Measurements from ENCODE around the gene DEPDC4.

- TF ChIP-seq, protein P1, sequence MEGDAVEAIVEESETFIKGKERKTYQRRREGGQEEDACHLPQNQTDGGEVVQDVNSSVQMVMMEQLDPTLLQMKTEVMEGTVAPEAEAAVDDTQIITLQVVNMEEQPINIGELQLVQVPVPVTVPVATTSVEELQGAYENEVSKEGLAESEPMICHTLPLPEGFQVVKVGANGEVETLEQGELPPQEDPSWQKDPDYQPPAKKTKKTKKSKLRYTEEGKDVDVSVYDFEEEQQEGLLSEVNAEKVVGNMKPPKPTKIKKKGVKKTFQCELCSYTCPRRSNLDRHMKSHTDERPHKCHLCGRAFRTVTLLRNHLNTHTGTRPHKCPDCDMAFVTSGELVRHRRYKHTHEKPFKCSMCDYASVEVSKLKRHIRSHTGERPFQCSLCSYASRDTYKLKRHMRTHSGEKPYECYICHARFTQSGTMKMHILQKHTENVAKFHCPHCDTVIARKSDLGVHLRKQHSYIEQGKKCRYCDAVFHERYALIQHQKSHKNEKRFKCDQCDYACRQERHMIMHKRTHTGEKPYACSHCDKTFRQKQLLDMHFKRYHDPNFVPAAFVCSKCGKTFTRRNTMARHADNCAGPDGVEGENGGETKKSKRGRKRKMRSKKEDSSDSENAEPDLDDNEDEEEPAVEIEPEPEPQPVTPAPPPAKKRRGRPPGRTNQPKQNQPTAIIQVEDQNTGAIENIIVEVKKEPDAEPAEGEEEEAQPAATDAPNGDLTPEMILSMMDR (IDR thresholded peaks at IDR 0.05) = no peak
- no peak for TF ChIP-seq POLR2A (IDR thresholded peaks at IDR 0.05)
Measured at GRCh38 chr12:100239589-100239988, 27.3 kb downstream of the DEPDC4 start.
